Common myeloid progenitor, CD34-positive (primary cell): ENCODE data around the gene SPOCD1.

Experiments used
- CTCF ChIA-PET: fragments of 350-600 bp; sonication (Branson Sonifier 250); formaldehyde crosslinking; loops from one replicate; lab custom pipeline; 2021; ENCODE audit warnings: antibody characterized with exemption; lab: Charles Lee
- POLR2A ChIA-PET: fragments of 350-600 bp; sonication (Branson Sonifier 250); formaldehyde crosslinking; loops from one replicate; lab custom pipeline; 2021; ENCODE audit warnings: antibody characterized with exemption; lab: Charles Lee
- DNase-seq, 3 donors: peaks; one replicate each; pipeline versions ENCODE4 v3.0.0 to v3.0.0-alpha.2; 2013
- H3K27ac ChIP-seq, 2 experiments: 1 replicate in 1 of 2; 2 replicates in 1 of 2; pipeline ENCODE4 v1.7.0; 2013; ENCODE audit warnings: inconsistent platforms in 2 of 2, low read length in 2 of 2, mild to moderate bottlenecking in 2 of 2, low read depth in 1 of 2, moderate library complexity in 1 of 2; ENCODE audit not compliant: severe bottlenecking in 2 of 2, insufficient read depth in 1 of 2, poor library complexity in 1 of 2
- H3K27me3 ChIP-seq, 5 experiments: replicated peaks in 2 of 5; 1 replicate in 3 of 5; 2 replicates in 2 of 5; pipeline versions ENCODE4 v1.6.1 to v1.7.0; 2013; ENCODE audit warnings: low read length in 4 of 5, mild to moderate bottlenecking in 2 of 5, moderate library complexity in 2 of 5, inconsistent platforms in 1 of 5; ENCODE audit not compliant: insufficient read depth in 5 of 5, control insufficient read depth in 4 of 5
- H3K36me3 ChIP-seq, 4 experiments: 1 replicate in 2 of 4; 2 replicates in 2 of 4; pipeline versions ENCODE4 v1.6.1 to v1.7.0; 2013; ENCODE audit warnings: low read length in 3 of 4, control low read depth in 1 of 4, mild to moderate bottlenecking in 1 of 4; ENCODE audit not compliant: control insufficient read depth in 4 of 4, insufficient read depth in 4 of 4
- H3K4me1 ChIP-seq, 4 experiments: 1 replicate in 3 of 4; 2 replicates in 1 of 4; pipeline versions ENCODE4 v1.6.1 to v1.7.1; 2013; ENCODE audit warnings: low read length in 3 of 4, mild to moderate bottlenecking in 3 of 4, control low read depth in 1 of 4, inconsistent platforms in 1 of 4, moderate library complexity in 1 of 4; ENCODE audit not compliant: control insufficient read depth in 4 of 4, insufficient read depth in 4 of 4; ENCODE audit errors: control extremely low read depth in 1 of 4
- H3K4me3 ChIP-seq, 7 experiments: 1 replicate in 4 of 7; 2 replicates in 3 of 7; pipeline versions ENCODE4 v1.5.1 to v1.7.0; 2013; ENCODE audit warnings: mild to moderate bottlenecking in 7 of 7, low read length in 6 of 7, moderate library complexity in 6 of 7, inconsistent platforms in 2 of 7, low read depth in 2 of 7, control low read depth in 1 of 7; ENCODE audit not compliant: insufficient read depth in 4 of 7, control insufficient read depth in 1 of 7; ENCODE audit errors: extremely low read depth in 1 of 7
- H3K9me3 ChIP-seq, 5 experiments: 1 replicate in 4 of 5; 2 replicates in 1 of 5; pipeline versions ENCODE4 v1.6.1 to v1.7.1; 2013; ENCODE audit warnings: low read length in 4 of 5, mild to moderate bottlenecking in 2 of 5, inconsistent platforms in 1 of 5, low read depth in 1 of 5, moderate library complexity in 1 of 5; ENCODE audit not compliant: control insufficient read depth in 4 of 5, insufficient read depth in 2 of 5; ENCODE audit errors: control extremely low read depth in 1 of 5
- WGBS: methylation state at CpG from one replicate; pipeline ENCODE4 v1.1.5; 2013; ENCODE audit not compliant: insufficient coverage; 5-methylcytosine and 5-hydroxymethylcytosine counted together

SPOCD1 gene

DNA sequence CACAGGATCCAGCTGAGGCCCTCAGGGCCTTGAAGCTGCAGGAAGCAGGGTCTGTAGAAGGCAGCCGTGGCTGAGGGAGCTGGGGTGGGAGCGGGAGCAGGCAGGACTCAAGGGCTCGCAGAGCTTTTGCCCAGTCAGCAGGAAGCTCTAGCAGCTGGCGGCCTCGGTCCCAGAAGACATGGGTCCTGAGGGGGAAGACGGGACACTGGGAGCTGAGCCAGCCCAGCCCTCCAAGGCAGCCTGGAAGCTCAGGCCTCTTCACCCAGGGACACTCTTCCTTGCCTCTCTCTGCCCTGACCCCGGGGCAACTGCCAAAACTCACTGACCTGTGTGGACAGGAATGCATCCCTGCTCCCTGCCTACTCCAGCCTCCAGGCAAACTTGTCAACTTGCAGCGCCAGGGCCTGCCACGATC is 60.6 kb downstream of the SPOCD1 start:
- CTCF ChIA-PET: interaction anchor here (1.0 kb wide), 1 partner anchor 10 kb away, joined by 4 read pairs; no protein-coding TSS in a partner anchor
- H3K36me3 ChIP-seq: no peaks in the 10 kb centered on the region

GRCh38 chr1:31754397-31754796 is 61.4 kb downstream of the SPOCD1 start:
- DNase-seq: no peak
- POLR2A ChIA-PET: no interaction called here

More for the DNA sequence above, 60.6 kb downstream of the SPOCD1 start:
- no peak overlapping the region for H3K27ac ChIP-seq
- H3K27me3 ChIP-seq: peaks cover 0 to 5% (median 0%) of the 10 kb centered on the region in 5 experiments
- POLR2A ChIA-PET: no interaction called here
- no peak overlapping the region for H3K4me3 ChIP-seq
- peaks cover 0 to 41% (median 27%) of the 10 kb centered on the region in 4 experiments for H3K4me1 ChIP-seq
- no peaks in the 10 kb centered on the region for H3K9me3 ChIP-seq
- WGBS: 92% methylated on average over 9 of the region's 9 CpGs
- no peak for DNase-seq

DNA sequence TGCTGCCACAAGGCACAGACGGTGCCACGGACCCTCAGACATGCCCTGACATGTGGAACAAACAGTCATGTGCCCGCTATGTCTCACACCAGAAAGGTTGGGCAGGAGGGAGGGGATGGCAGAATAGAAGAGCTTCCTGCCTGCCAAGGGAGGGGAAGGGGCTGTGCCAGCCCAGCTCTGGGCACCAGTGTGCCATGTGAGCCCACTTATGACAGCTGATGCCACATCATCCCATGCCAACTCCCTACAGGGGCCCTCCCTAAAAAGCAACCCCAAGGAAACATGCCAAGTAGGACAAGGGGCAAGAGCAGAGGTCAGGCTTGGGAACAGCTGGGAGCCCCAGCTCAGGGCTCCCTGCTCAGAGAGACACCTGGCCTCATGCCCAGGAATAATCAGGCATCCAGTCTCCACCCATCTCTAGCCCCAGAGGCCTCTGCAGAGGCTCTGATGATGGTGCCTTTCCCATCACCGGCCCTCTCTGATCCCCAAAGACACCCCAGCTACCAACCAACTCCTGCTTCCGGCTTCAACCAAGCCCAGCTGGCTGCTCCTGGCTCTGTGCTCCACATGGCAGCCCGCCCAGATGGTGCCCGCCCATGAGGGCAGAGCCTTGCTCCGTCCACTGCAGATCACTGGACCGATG is 62.0 kb downstream of the SPOCD1 start:
- CTCF ChIA-PET: interaction anchor here (1.1 to 1.5 kb wide), 3 partner anchors 9 to 39 kb away, joined by 3 to 5 read pairs (median 5); no protein-coding TSS in a partner anchor
- Histone ChIP-seq H3K4me3 (no peak overlapping the region), H3K36me3 (no peaks in the 10 kb centered on the region), H3K27me3 (no peaks in the 10 kb centered on the region), H3K27ac (no peak overlapping the region), H3K4me1 (peaks cover 0 to 38% (median 29%) of the 10 kb centered on the region in 4 experiments), H3K9me3 (no peaks in the 10 kb centered on the region)
- no peak for DNase-seq
- 91% methylated on average over 9 of the region's 9 CpGs for WGBS
- POLR2A ChIA-PET: no interaction called here

More at GRCh38 chr1:31754397-31754796, 61.4 kb downstream of the SPOCD1 start:
- CTCF ChIA-PET: interaction anchor here (1.0 to 1.4 kb wide), 2 partner anchors 9 kb away, joined by 4 to 5 read pairs; no protein-coding TSS in a partner anchor
- Histone ChIP-seq H3K27ac (no peak overlapping the region), H3K27me3 (no peaks in the 10 kb centered on the region), H3K36me3 (no peaks in the 10 kb centered on the region), H3K9me3 (no peaks in the 10 kb centered on the region), H3K4me3 (no peak overlapping the region), H3K4me1 (peaks cover 0 to 38% (median 29%) of the 10 kb centered on the region in 4 experiments)
- 98% methylated on average over 7 of the region's 15 CpGs for WGBS

- WGBS: 43% methylated on average over 12 of the region's 12 CpGs
- H3K9me3 ChIP-seq: no peaks in the 10 kb centered on the region
- H3K4me3 ChIP-seq: no peak overlapping the region
- H3K36me3 ChIP-seq: no peaks in the 10 kb centered on the region
- H3K27ac ChIP-seq: no peak overlapping the region
- POLR2A ChIA-PET: no interaction called here
- no peaks in the 10 kb centered on the region for H3K27me3 ChIP-seq
- CTCF ChIA-PET: interaction anchor here (0.7 to 1.5 kb wide), 5 partner anchors 10 to 212 kb away, joined by 3 to 5 read pairs (median 3); no protein-coding TSS in a partner anchor
- peaks cover 0 to 38% (median 29%) of the 10 kb centered on the region in 4 experiments for H3K4me1 ChIP-seq
- DNase-seq: no peak
Observed at GRCh38 chr1:31752952-31753475, 62.8 kb downstream of the SPOCD1 start.

GRCh38 chr1:31752258-31752657 is 63.6 kb downstream of the SPOCD1 start:
- ChIA-PET CTCF (interaction anchor here (0.7 to 4.1 kb wide), 6 partner anchors 8 to 213 kb away, joined by 3 to 34 read pairs (median 3); partner anchors contain the start of gene COL16A1), POLR2A (no interaction called here)
- Histone ChIP-seq H3K36me3 (no peaks in the 10 kb centered on the region), H3K9me3 (no peaks in the 10 kb centered on the region), H3K27ac (no peak overlapping the region), H3K4me3 (no peak overlapping the region), H3K4me1 (peaks cover 0 to 38% (median 29%) of the 10 kb centered on the region in 4 experiments), H3K27me3 (no peaks in the 10 kb centered on the region)
- 13% methylated on average over 4 of the region's 7 CpGs for WGBS
- no peak for DNase-seq

DNA sequence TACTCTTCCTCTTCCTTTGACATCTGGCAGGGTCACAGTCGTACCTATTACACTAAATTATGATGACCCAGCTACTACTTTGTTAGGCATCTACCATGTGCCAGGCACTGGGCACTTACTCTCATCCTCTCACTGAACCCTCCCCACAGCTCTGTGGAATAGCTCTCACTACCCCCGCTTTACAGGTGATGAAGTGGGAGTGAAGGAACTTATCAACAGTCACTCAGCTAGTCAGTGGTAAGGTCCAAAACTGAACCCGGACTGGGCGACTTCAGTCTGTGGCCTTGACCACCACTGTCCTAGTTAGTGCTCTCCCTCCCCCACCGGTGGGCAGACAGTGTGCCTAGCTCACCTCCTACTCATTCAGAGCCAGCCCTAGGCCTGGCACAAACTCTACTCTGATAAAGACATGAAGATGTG is 64.0 kb downstream of the SPOCD1 start:
- peaks cover 0 to 42% (median 29%) of the 10 kb centered on the region in 4 experiments for H3K4me1 ChIP-seq
- no peaks in the 10 kb centered on the region for H3K9me3 ChIP-seq
- ChIA-PET CTCF (interaction anchor here (0.7 to 4.1 kb wide), 4 partner anchors 9 to 90 kb away, joined by 3 to 34 read pairs (median 4); partner anchors contain the start of gene COL16A1), POLR2A (no interaction called here)
- DNase-seq: no peak
- H3K36me3 ChIP-seq: no peaks in the 10 kb centered on the region
- no peaks in the 10 kb centered on the region for H3K27me3 ChIP-seq
- H3K27ac ChIP-seq: no peak overlapping the region
- no peak overlapping the region for H3K4me3 ChIP-seq
- 0% methylated on average over 1 of the region's 5 CpGs for WGBS
